ENCODE data around the gene GADD45B. TPM values are rescaled to one million over a fixed set of nuclear protein-coding genes. Genes with fewer than 3 reads are reported as not detected.

Gene GADD45B
- total RNA-seq, 1 experiment from 2014 or later = 16.2 TPM

DNA sequence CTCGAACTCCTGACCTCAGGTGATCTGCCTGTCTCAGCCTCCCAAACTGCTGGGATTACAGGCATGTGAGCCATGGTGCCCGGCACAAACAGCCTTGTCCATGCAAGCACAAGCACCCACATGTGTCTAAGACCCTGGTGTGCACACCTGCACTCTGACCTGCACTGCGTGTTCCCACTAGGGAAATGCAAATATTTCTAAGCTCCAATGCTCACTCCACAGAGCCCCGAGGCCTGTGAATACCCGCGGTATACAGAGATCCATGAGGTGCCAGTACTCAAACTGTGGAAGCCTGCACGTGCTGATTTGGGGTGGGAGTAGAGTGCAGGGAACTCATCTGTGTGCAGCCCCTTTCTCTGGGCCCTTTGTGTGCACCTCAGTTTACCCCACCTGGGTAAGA is 14.7 kb downstream of the GADD45B start:
- H3K27ac Mint-ChIP-seq = peak overlapping the region in 1 of 3 experiments; percentile 77; a peak in 1 of 7 replicates
- no peak for DNase-seq
- no peak overlapping the region for H3K18ac ChIP-seq (ENCODE audit: insufficient read length, low read depth, low read length)
- H3K36me3 Mint-ChIP-seq (ENCODE audit: insufficient read depth in 1 of 3, low read depth in 3 of 3) = no peaks in the 10 kb centered on the region; a peak in 1 of 7 replicates
- no peak overlapping the region; the same call in 1 of the 2 replicates for H3K14ac ChIP-seq (ENCODE audit: insufficient read depth, low read length)
- H3K79me2 ChIP-seq (ENCODE audit: insufficient read depth, low read length) = no peaks in the 10 kb centered on the region
- H3K23me2 ChIP-seq (ENCODE audit: insufficient read length, low read depth, low read length, poor library complexity, severe bottlenecking) = no peaks in the 10 kb centered on the region
- H4K91ac ChIP-seq (ENCODE audit: insufficient read length, low read depth, low read length) = no peak overlapping the region
- no peak overlapping the region for H2AFZ ChIP-seq (ENCODE audit: low read length)
- H3K27me3 ChIP-seq (ENCODE audit: insufficient read depth, low read length) = peaks cover 14% of the 10 kb centered on the region; the same call in 1 of the 2 replicates
- peaks cover 66% of the 10 kb centered on the region for H3K27me3 Mint-ChIP-seq (ENCODE audit: low read depth)
- no peaks in the 10 kb centered on the region for H4K20me1 ChIP-seq (ENCODE audit: control insufficient read depth, insufficient read depth, insufficient read length)
- no CpG with 5 or more reads among the region's 7 CpGs for whole genome bisulfite sequencing (ENCODE audit: extremely low coverage, insufficient read length, low lambda C conversion rate)
- no peak overlapping the region for H2BK15ac ChIP-seq (ENCODE audit: low read depth, low read length)
- H3K9ac ChIP-seq (ENCODE audit: extremely low read depth, insufficient read length, low read length) = no peak overlapping the region
- H3K4me3 Mint-ChIP-seq = no peak overlapping the region
- H3K4me1 ChIP-seq (ENCODE audit: insufficient read depth, low read length) = no peaks in the 10 kb centered on the region; the same call in 1 of the 2 replicates
- H2BK120ac ChIP-seq (ENCODE audit: low read depth, low read length, poor library complexity, severe bottlenecking) = no peak overlapping the region
- H2BK12ac ChIP-seq (ENCODE audit: insufficient read length, low read depth, low read length) = no peak overlapping the region
- TF ChIP-seq, protein P1, sequence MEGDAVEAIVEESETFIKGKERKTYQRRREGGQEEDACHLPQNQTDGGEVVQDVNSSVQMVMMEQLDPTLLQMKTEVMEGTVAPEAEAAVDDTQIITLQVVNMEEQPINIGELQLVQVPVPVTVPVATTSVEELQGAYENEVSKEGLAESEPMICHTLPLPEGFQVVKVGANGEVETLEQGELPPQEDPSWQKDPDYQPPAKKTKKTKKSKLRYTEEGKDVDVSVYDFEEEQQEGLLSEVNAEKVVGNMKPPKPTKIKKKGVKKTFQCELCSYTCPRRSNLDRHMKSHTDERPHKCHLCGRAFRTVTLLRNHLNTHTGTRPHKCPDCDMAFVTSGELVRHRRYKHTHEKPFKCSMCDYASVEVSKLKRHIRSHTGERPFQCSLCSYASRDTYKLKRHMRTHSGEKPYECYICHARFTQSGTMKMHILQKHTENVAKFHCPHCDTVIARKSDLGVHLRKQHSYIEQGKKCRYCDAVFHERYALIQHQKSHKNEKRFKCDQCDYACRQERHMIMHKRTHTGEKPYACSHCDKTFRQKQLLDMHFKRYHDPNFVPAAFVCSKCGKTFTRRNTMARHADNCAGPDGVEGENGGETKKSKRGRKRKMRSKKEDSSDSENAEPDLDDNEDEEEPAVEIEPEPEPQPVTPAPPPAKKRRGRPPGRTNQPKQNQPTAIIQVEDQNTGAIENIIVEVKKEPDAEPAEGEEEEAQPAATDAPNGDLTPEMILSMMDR (conservative IDR thresholded peaks at IDR 0.05) = no peak
- no peaks in the 10 kb centered on the region; a peak in 2 of 5 replicates for H3K9me3 Mint-ChIP-seq
- H2AK5ac ChIP-seq (ENCODE audit: insufficient read length, low read length) = no peak overlapping the region
- no peaks in the 10 kb centered on the region for H3K9me3 ChIP-seq (ENCODE audit: control insufficient read depth, low read depth, low read length)
- no peak overlapping the region for H3K4ac ChIP-seq (ENCODE audit: low read depth, low read length)
- no peak overlapping the region for H3K27ac ChIP-seq (ENCODE audit: insufficient read length, low read depth, low read length)
- H3K4me2 ChIP-seq (ENCODE audit: insufficient read depth, insufficient read length, low read length) = no peak overlapping the region
- no peaks in the 10 kb centered on the region for H3K79me1 ChIP-seq (ENCODE audit: insufficient read depth, low read depth, low read length, poor library complexity, severe bottlenecking)
- H3K4me1 Mint-ChIP-seq = peaks cover 3 to 18% of the 10 kb centered on the region in 2 experiments; a peak in 2 of 4 replicates
- no peak overlapping the region for H3T11ph ChIP-seq (ENCODE audit: low read length)
- no peak overlapping the region for H2BK5ac ChIP-seq (ENCODE audit: insufficient read length, low read length)
- no peak overlapping the region for H2BK20ac ChIP-seq (ENCODE audit: low read depth, low read length, poor library complexity, severe bottlenecking)
- H3K56ac ChIP-seq (ENCODE audit: insufficient read length, low read depth, low read length) = no peak overlapping the region
- no peak overlapping the region for H4K8ac ChIP-seq (replicated peaks; ENCODE audit: insufficient read length, low read depth, low read length)
- H3K23ac ChIP-seq (ENCODE audit: insufficient read length, low read depth, low read length) = no peak overlapping the region
- H4K5ac ChIP-seq (ENCODE audit: insufficient read length, low read depth, low read length) = no peak overlapping the region

All from H9 (cell line).